ENCODE results near the gene ERICH6. TPM values are rescaled to one million over a fixed set of nuclear protein-coding genes. Genes with fewer than 3 reads are reported as not detected.

ERICH6 gene
- total and polyA plus RNA-seq, 2 donors: 0.21 TPM; not detected in 1

Other genes starting within 250 kb of the ERICH6 start
- 144 TPM for gene SERP1, start 157.4 kb downstream of the ERICH6 start, total RNA-seq
- gene SERP1, start 157.4 kb downstream of the ERICH6 start, polyA plus RNA-seq: 115 TPM
- 194 TPM for gene EIF2A, start 157.1 kb downstream of the ERICH6 start, total RNA-seq
- 63.3 TPM for gene EIF2A, start 157.1 kb downstream of the ERICH6 start, polyA plus RNA-seq
- gene SELENOT, start 100.6 kb downstream of the ERICH6 start, total RNA-seq: 76.5 TPM
- gene SELENOT, start 100.6 kb downstream of the ERICH6 start, polyA plus RNA-seq: 94.4 TPM
- 27.4 TPM for gene SIAH2, start 59.2 kb upstream of the ERICH6 start, total RNA-seq
- 28.2 TPM for gene SIAH2, start 59.2 kb upstream of the ERICH6 start, polyA plus RNA-seq
- gene MINDY4B, start 201.5 kb upstream of the ERICH6 start, total RNA-seq: not detected
- gene MINDY4B, start 201.5 kb upstream of the ERICH6 start, polyA plus RNA-seq: not detected

Data from urinary bladder (tissue), 2 donors.